GM21423 (cell line): Measurements from ENCODE around the gene GPR17.

Source experiments
- ATAC-seq: cut with Tn5 transposase; IDR thresholded peaks from one replicate; pipeline ENCODE4 v1.9.1; 2021; ENCODE audit warnings: mild to moderate bottlenecking, moderate library complexity; ENCODE audit not compliant: unreplicated experiment

GPR17 gene

GRCh38 chr2:127652786-127653357 lies 6.9 kb downstream of the GPR17 start:
- no peak for ATAC-seq

- no peak for ATAC-seq
Measured at GRCh38 chr2:127653421-127654083, 7.6 kb downstream of the GPR17 start.

GRCh38 chr2:127654084-127654837 lies 8.3 kb downstream of the GPR17 start:
- no peak for ATAC-seq

GRCh38 chr2:127654838-127655175 lies 8.9 kb downstream of the GPR17 start:
- no peak for ATAC-seq

GRCh38 chr2:127655209-127656073 lies 9.5 kb downstream of the GPR17 start:
- no peak for ATAC-seq

GRCh38 chr2:127656569-127657231 lies 10.7 kb downstream of the GPR17 start:
- ATAC-seq = no peak

GRCh38 chr2:127657232-127657595 lies 11.3 kb downstream of the GPR17 start:
- ATAC-seq = no peak

GRCh38 chr2:127658146-127658545 lies 12.2 kb downstream of the GPR17 start:
- ATAC-seq = no peak

GRCh38 chr2:127658641-127659407 lies 12.9 kb downstream of the GPR17 start:
- no peak for ATAC-seq

GRCh38 chr2:127659408-127660290 lies 13.7 kb downstream of the GPR17 start:
- no peak for ATAC-seq

GRCh38 chr2:127660291-127660578 lies 14.3 kb downstream of the GPR17 start:
- no peak for ATAC-seq

GRCh38 chr2:127661072-127661649 lies 15.2 kb downstream of the GPR17 start:
- ATAC-seq = no peak

GRCh38 chr2:127661949-127662510 lies 16.1 kb downstream of the GPR17 start:
- no peak for ATAC-seq

GRCh38 chr2:127662937-127663565 lies 17.1 kb downstream of the GPR17 start:
- ATAC-seq = no peak

- ATAC-seq = no peak
Measured at GRCh38 chr2:127663566-127664064, 17.7 kb downstream of the GPR17 start.

- ATAC-seq = no peak
Measured at GRCh38 chr2:127664065-127664894, 18.3 kb downstream of the GPR17 start.

- ATAC-seq = no peak
Measured at GRCh38 chr2:127664895-127665225, 18.9 kb downstream of the GPR17 start.
